Measurements from ENCODE around the gene CELF5. TPM values are rescaled to one million over a fixed set of nuclear protein-coding genes. Genes with fewer than 3 reads are reported as not detected.

CELF5 gene
- total and polyA plus RNA-seq, 12 donors: not detected

DNA sequence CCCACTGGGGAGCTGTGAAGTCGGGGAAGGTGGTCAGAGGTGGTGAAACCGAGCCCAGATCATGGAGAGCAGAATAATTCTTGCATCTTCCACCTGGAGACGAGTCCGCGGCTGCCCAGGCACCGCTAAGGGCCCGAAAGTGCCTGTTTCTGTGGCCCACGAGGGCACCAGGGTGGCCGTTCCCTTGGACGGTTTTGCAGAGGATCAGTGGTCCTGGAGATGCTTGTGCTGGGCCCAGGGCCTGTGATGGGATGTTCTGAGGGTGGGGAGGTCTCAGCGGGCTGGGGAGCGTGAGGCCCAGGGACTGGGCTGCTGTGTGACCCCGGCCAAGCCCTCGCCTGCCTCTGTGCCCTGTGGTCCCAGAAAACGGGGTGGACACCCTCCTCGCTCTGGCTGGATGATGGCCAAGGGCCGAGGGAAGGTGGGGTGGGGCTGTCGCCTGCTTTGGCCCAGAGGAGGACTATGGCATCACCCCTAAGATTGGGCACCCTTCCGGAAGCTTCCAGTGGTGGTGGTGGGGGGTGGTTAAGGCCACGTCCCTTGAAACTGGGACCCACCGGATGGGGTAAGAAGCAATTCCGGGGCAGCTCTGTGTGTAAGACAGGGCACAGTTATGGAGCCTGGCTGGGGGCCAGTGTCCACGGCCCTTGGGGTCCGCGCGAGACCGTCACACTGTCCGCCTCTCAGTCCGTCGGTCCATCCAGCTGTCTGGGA is 90.7 kb downstream of the CELF5 start:
- Histone ChIP-seq H3K4me3 (no peak overlapping the region), H3K27ac (no peak overlapping the region), H3K9me3 (no peaks in the 10 kb centered on the region), H3K27me3 (peaks cover 6 to 86% (median 78%) of the 10 kb centered on the region in 7 donors), H3K36me3 (no peaks in the 10 kb centered on the region), H3K4me1 (no peaks in the 10 kb centered on the region)
- TF ChIP-seq, protein P1, sequence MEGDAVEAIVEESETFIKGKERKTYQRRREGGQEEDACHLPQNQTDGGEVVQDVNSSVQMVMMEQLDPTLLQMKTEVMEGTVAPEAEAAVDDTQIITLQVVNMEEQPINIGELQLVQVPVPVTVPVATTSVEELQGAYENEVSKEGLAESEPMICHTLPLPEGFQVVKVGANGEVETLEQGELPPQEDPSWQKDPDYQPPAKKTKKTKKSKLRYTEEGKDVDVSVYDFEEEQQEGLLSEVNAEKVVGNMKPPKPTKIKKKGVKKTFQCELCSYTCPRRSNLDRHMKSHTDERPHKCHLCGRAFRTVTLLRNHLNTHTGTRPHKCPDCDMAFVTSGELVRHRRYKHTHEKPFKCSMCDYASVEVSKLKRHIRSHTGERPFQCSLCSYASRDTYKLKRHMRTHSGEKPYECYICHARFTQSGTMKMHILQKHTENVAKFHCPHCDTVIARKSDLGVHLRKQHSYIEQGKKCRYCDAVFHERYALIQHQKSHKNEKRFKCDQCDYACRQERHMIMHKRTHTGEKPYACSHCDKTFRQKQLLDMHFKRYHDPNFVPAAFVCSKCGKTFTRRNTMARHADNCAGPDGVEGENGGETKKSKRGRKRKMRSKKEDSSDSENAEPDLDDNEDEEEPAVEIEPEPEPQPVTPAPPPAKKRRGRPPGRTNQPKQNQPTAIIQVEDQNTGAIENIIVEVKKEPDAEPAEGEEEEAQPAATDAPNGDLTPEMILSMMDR (IDR thresholded peaks at IDR 0.05): no peak
- DNase-seq: no peak
- intact Hi-C loops (cut with DNase I): loop anchor here in 1 of 10 donors (10.0 kb wide), 1 partner anchor 300 kb away; no protein-coding TSS in a partner anchor
- whole genome bisulfite sequencing, 2 donors: 76% methylated on average over 30 of the region's 30 CpGs
- peak in 2 of 8 donors; percentile 16 to 22 for ATAC-seq

GRCh38 chr19:3315676-3315973 is 91.2 kb downstream of the CELF5 start:
- no peak overlapping the region for H3K27ac ChIP-seq
- H3K4me3 ChIP-seq: no peak overlapping the region
- no peaks in the 10 kb centered on the region for H3K36me3 ChIP-seq
- ATAC-seq: no peak
- H3K9me3 ChIP-seq: no peaks in the 10 kb centered on the region
- 78 to 79% methylated on average over 7 of the region's 7 CpGs for WGBS, 2 donors
- H3K4me1 ChIP-seq: no peaks in the 10 kb centered on the region
- TF ChIP-seq, protein P1 (IDR thresholded peaks at IDR 0.05): no peak
- DNase-seq: no peak
- intact Hi-C loops (cut with DNase I): loop anchor here in 1 of 10 donors (10.0 kb wide), 1 partner anchor 299 kb away; no protein-coding TSS in a partner anchor
- peaks cover 9 to 87% (median 82%) of the 10 kb centered on the region in 7 donors for H3K27me3 ChIP-seq

DNA sequence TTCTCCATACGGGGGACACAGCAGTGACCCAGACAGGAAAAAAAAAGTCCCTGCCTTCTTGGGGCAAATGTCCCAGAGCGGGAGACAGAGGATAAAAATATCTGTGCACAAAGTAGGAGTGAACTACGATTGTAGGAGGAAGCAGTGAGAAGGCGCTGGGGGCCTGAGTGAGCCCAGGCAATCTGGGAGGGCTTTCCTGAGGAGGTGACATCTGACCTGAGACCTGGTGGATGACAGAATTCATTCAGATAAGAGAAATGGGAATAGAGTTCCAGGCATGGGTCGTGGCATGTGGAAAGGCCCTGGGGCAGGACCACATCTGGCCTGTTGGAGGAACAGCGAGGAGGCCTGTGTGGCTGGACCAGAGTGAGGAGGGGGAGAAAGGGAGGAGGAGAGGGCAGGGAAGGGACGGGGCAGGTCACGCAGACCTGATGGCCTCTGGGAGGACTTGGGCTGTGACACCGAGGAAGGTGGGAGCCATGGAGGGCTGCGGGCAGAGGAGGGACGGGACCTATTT is 91.7 kb downstream of the CELF5 start:
- Histone ChIP-seq H3K4me3 (no peak overlapping the region), H3K27ac (no peak overlapping the region), H3K9me3 (no peaks in the 10 kb centered on the region), H3K4me1 (no peaks in the 10 kb centered on the region), H3K27me3 (peaks cover 12 to 89% (median 88%) of the 10 kb centered on the region in 7 donors), H3K36me3 (no peaks in the 10 kb centered on the region)
- ATAC-seq (no peak), DNase-seq (no peak)
- TF ChIP-seq, protein P1 (IDR thresholded peaks at IDR 0.05): no peak
- WGBS, 2 donors: 79 to 85% methylated on average over 11 of the region's 11 CpGs
- intact Hi-C loops (cut with DNase I): loop anchor here in 1 of 10 donors (10.0 kb wide), 1 partner anchor 299 kb away; no protein-coding TSS in a partner anchor

- H3K27ac ChIP-seq: no peak overlapping the region
- TF ChIP-seq, protein P1 (IDR thresholded peaks at IDR 0.05): no peak
- H3K36me3 ChIP-seq: no peaks in the 10 kb centered on the region
- WGBS, 2 donors: 80 to 87% methylated on average over 5 of the region's 5 CpGs
- no peak for DNase-seq
- no peaks in the 10 kb centered on the region for H3K4me1 ChIP-seq
- H3K27me3 ChIP-seq: peaks cover 12 to 89% (median 84%) of the 10 kb centered on the region in 7 donors
- H3K4me3 ChIP-seq: no peak overlapping the region
- ATAC-seq: no peak
- intact Hi-C loops (cut with DNase I): loop anchor here in 1 of 10 donors (10.0 kb wide), 1 partner anchor 298 kb away; no protein-coding TSS in a partner anchor
- H3K9me3 ChIP-seq: no peaks in the 10 kb centered on the region
Observed at GRCh38 chr19:3316659-3317207, 92.3 kb downstream of the CELF5 start.
